ENCODE results near the gene FZD10. TPM values are rescaled to one million over a fixed set of nuclear protein-coding genes. Genes with fewer than 3 reads are reported as not detected.

Gene FZD10
- total and polyA plus RNA-seq, 2 of the 13 experiments (the other 11 are each of a cell fraction or from before 2014, with no cell fraction given): not detected

DNA sequence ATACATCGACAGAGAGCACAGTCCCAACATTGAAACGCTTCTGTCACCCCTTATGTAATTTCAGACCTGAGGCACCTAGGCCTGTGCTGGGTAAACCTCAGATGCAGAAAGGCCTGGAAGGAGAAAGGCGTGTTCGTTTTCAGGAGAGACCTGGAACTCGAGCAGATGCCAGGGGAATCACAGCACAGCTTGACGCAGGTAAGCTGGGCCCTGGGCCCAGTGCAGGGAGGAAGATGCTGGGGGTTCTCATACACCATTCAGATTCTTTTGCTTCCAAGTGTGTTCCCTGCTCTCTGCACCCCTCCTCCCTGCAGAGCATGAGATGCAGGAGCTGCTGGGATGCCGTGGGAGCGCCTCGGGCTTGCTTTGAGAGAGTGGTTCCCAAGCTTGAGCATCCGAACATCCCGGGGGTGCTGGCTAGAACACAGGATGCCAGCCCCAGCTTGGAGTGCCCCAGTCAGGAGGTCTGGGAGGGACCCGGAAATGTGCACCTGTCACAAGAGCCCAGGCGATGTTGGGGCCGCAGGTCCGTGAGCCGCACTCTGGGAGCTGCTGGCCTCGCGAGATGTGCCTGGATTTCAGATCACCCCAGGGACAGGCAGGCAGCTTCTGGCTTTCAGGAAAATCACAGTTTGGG is 35.9 kb downstream of the FZD10 start (continued):
- no peak for TF ChIP-seq KMT2A (CRISPR knock-in tag; IDR thresholded peaks at IDR 0.05)
- TF ChIP-seq HDAC6 (IDR thresholded peaks at IDR 0.05; ENCODE audit: low read depth, low read length): no peak
- TF ChIP-seq ZNF552 (CRISPR knock-in tag; IDR thresholded peaks at IDR 0.05; ENCODE audit: borderline replicate concordance): no peak
- no peak for TF ChIP-seq PHB2 (IDR thresholded peaks at IDR 0.05; ENCODE audit: partially characterized antibody)
- no peak for TF ChIP-seq PRDM15 (CRISPR knock-in tag; IDR thresholded peaks at IDR 0.05)

DNA sequence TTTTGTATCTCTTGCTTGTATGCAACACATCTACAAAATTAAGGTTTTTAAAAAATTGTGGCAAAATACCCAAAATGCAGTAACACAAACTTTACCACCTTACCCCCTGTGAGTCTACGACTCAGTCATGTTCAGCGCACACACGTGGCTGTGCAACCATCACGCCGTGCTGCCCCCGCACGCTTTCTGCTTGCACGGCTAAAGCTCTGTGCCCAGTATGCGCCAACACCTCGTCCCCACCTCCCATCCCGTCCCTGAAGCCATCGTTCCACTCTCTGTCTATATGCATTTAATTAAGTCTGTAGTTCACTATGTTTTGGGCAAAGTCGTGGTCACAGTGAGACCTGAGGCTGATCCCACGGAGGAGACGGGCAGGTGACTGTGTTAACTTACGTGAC is 36.4 kb downstream of the FZD10 start:
- FAIRE-seq (no peak), ATAC-seq (no peak), DNase-seq (ENCODE audit: low spot score) (no peak)
- 49% methylated on average over 16 of the region's 16 CpGs for WGBS (ENCODE audit: low lambda C conversion rate)
- H3K4me3 ChIP-seq (replicated peaks in 1 of 3; ENCODE audit: insufficient read depth in 1 of 3, low read depth in 2 of 3, low read length in 3 of 3): no peak overlapping the region
- H3K36me3 ChIP-seq (replicated peaks in 1 of 2; ENCODE audit: control insufficient read depth in 1 of 2, insufficient read depth in 2 of 2, low read length in 2 of 2): no peaks in the 10 kb centered on the region
- intact Hi-C loops (cut with micrococcal nuclease; ENCODE audit: unreplicated experiment): loop anchor here (5.0 kb wide), 1 partner anchor 151 kb away; no protein-coding TSS in a partner anchor
- no peaks in the 10 kb centered on the region for H3K9me3 ChIP-seq (ENCODE audit: low read length)
- H3K79me2 ChIP-seq (ENCODE audit: insufficient read depth, low read length): no peaks in the 10 kb centered on the region
- peaks cover 14% of the 10 kb centered on the region for H3K4me1 ChIP-seq (ENCODE audit: insufficient read depth, low read length)
- H3K4me2 ChIP-seq (ENCODE audit: low read depth, low read length): no peak overlapping the region
- no peak overlapping the region for H3K27ac ChIP-seq (ENCODE audit: extremely low read length, insufficient read depth, low read length)
- no peaks in the 10 kb centered on the region for H4K20me1 ChIP-seq (ENCODE audit: insufficient read depth, low read length)
- ChIA-PET POLR2A (no interaction called here), CTCF (ENCODE audit: low intra/inter-chr PET ratio, low total read pairs) (no interaction called here)
- no peak overlapping the region for H3K9ac ChIP-seq (ENCODE audit: insufficient read depth, low read depth, low read length)
- BruUV-seq (replicated peaks): no TSS peak
- in situ Hi-C loops (cut with HindIII; ENCODE audit: extremely low pct_ligation_motif_present, low pct_unique_long_range_greater_than_20kb): loop anchor here (10.0 kb wide), 1 partner anchor 154 kb away; no protein-coding TSS in a partner anchor
- H2AFZ ChIP-seq (ENCODE audit: low read length): no peak overlapping the region
- H3K27me3 ChIP-seq (ENCODE audit: control insufficient read depth in 1 of 2, insufficient read depth in 2 of 2, low read length in 2 of 2): peaks cover 6 to 16% of the 10 kb centered on the region in 2 experiments; a peak in 3 of 5 replicates
- TF ChIP-seq CTCF (CRISPR knock-in tag; IDR thresholded peaks at IDR 0.05) (no peak), NR1H2 (CRISPR knock-in tag; IDR thresholded peaks at IDR 0.05; ENCODE audit: borderline replicate concordance, low read depth) (no peak), ZC3H4 (CRISPR knock-in tag; IDR thresholded peaks at IDR 0.05; ENCODE audit: borderline replicate concordance) (no peak), TBX2 (CRISPR knock-in tag; IDR thresholded peaks at IDR 0.05; ENCODE audit: borderline replicate concordance) (no peak), GPBP1L1 (CRISPR knock-in tag; IDR thresholded peaks at IDR 0.05) (no peak), ZNF780A (CRISPR knock-in tag; IDR thresholded peaks at IDR 0.05) (no peak), FOXK1 (CRISPR knock-in tag; IDR thresholded peaks at IDR 0.05; ENCODE audit: borderline replicate concordance, low read depth) (no peak)
- TF ChIP-seq, protein P1, sequence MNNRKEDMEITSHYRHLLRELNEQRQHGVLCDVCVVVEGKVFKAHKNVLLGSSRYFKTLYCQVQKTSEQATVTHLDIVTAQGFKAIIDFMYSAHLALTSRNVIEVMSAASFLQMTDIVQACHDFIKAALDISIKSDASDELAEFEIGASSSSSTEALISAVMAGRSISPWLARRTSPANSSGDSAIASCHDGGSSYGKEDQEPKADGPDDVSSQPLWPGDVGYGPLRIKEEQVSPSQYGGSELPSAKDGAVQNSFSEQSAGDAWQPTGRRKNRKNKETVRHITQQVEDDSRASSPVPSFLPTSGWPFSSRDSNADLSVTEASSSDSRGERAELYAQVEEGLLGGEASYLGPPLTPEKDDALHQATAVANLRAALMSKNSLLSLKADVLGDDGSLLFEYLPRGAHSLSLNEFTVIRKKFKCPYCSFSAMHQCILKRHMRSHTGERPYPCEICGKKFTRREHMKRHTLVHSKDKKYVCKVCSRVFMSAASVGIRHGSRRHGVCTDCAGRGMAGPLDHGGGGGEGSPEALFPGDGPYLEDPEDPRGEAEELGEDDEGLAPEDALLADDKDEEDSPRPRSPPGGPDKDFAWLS (CRISPR knock-in tag; IDR thresholded peaks at IDR 0.05; ENCODE audit: borderline replicate concordance): no peak

Measured in HepG2 (cell line).